Thymus (tissue), 11 donors: Measurements from ENCODE around the gene ADCK1. TPM values are rescaled to one million over a fixed set of nuclear protein-coding genes. Genes with fewer than 3 reads are reported as not detected.
"Not testable (repeated sequence)": the region's sequence is repeated elsewhere in the genome, so short reads cannot be mapped to it uniquely, and the experiment has no call there.

ENCODE experiments used
- DNase-seq, 9 donors: peaks; one replicate each; pipeline ENCODE4 v3.0.0-alpha.2; 2013; ENCODE audit warnings: low spot score in 9 of 9, low read depth in 6 of 9, missing footprints in 1 of 9
- H3K27ac ChIP-seq, 2 donors: one replicate each; pipeline ENCODE4 v1.5.1; 2013; ENCODE audit warnings: control low read depth in 1 of 2, low read depth in 1 of 2, low read length in 1 of 2, mild to moderate bottlenecking in 1 of 2, moderate library complexity in 1 of 2
- H3K27me3 ChIP-seq, 2 donors: one replicate each; pipeline ENCODE4 v1.5.1; 2013; ENCODE audit warnings: low read length in 1 of 2; ENCODE audit not compliant: control insufficient read depth in 2 of 2, insufficient read depth in 1 of 2
- H3K36me3 ChIP-seq, 2 donors: one replicate each; pipeline ENCODE4 v1.5.1; 2013; ENCODE audit warnings: low read length in 1 of 2, mild to moderate bottlenecking in 1 of 2, moderate library complexity in 1 of 2; ENCODE audit not compliant: control insufficient read depth in 2 of 2, insufficient read depth in 2 of 2
- H3K4me1 ChIP-seq, 2 donors: one replicate each; pipeline ENCODE4 v1.5.1; 2013; ENCODE audit warnings: low read length in 2 of 2; ENCODE audit not compliant: control insufficient read depth in 2 of 2, insufficient read depth in 2 of 2
- H3K4me3 ChIP-seq, 2 donors: one replicate each; pipeline ENCODE4 v1.5.1; 2013; ENCODE audit warnings: low read length in 2 of 2, control low read depth in 1 of 2, mild to moderate bottlenecking in 1 of 2
- H3K9me3 ChIP-seq, 2 donors: one replicate each; pipeline ENCODE4 v1.5.1; 2013; ENCODE audit warnings: low read length in 1 of 2, mild to moderate bottlenecking in 1 of 2; ENCODE audit not compliant: control insufficient read depth in 2 of 2, insufficient read depth in 1 of 2
- WGBS: extraction: QIAGEN DNeasy Blood & Tissue Kit; methylation state at CpG from one replicate; pipeline ENCODE4 v1.1.7; 2013; 5-methylcytosine and 5-hydroxymethylcytosine counted together
- polyA plus RNA-seq: library from polyadenylated mRNA; stranded (reverse); fragments of 200-250 nt; gene quantifications from one replicate; pipeline ENCODE4 v1.2.3, GENCODE V29; 2013
- total RNA-seq: library from RNA; stranded (reverse); fragments of 120-200 nt; gene quantifications from one replicate; pipeline ENCODE4 v1.2.4, GENCODE V29; 2013
- donor health status: healthy.

ADCK1 gene
- total and polyA plus RNA-seq, 2 donors, result 2.8 to 8.7 TPM

GRCh38 chr14:77882098-77882497 is 82.2 kb downstream of the ADCK1 start:
- no peaks in the 10 kb centered on the region for H3K9me3 ChIP-seq
- H3K4me1 ChIP-seq, result peaks cover 0 to 5% of the 10 kb centered on the region in 2 donors
- peak in 3 of 9 donors; percentile 5 to 43 (median 11) for DNase-seq
- H3K36me3 ChIP-seq, result no peaks in the 10 kb centered on the region
- no peaks in the 10 kb centered on the region for H3K27me3 ChIP-seq
- no peak overlapping the region for H3K27ac ChIP-seq
- no peak overlapping the region for H3K4me3 ChIP-seq
- 74% methylated on average over 5 of the region's 5 CpGs for WGBS

GRCh38 chr14:77882636-77883035 is 82.7 kb downstream of the ADCK1 start:
- WGBS, result 80% methylated on average over 4 of the region's 4 CpGs
- no peak overlapping the region for H3K27ac ChIP-seq
- H3K9me3 ChIP-seq, result no peaks in the 10 kb centered on the region
- peaks cover 0 to 5% of the 10 kb centered on the region in 2 donors for H3K4me1 ChIP-seq
- no peak overlapping the region for H3K4me3 ChIP-seq
- no peaks in the 10 kb centered on the region for H3K27me3 ChIP-seq
- DNase-seq, result no peak
- no peaks in the 10 kb centered on the region for H3K36me3 ChIP-seq

- WGBS, result 94% methylated on average over 7 of the region's 7 CpGs
- Histone ChIP-seq H3K36me3 (no peaks in the 10 kb centered on the region), H3K4me3 (no peak overlapping the region), H3K4me1 (peaks cover 0 to 5% of the 10 kb centered on the region in 2 donors), H3K9me3 (no peaks in the 10 kb centered on the region), H3K27ac (no peak overlapping the region), H3K27me3 (no peaks in the 10 kb centered on the region)
- no peak for DNase-seq
Measured at GRCh38 chr14:77883131-77883846, 83.4 kb downstream of the ADCK1 start.

GRCh38 chr14:77883847-77884238 is 83.9 kb downstream of the ADCK1 start:
- no peak overlapping the region for H3K4me3 ChIP-seq
- H3K27me3 ChIP-seq, result no peaks in the 10 kb centered on the region
- no peak for DNase-seq
- peaks cover 0 to 5% of the 10 kb centered on the region in 2 donors for H3K4me1 ChIP-seq
- 81% methylated on average over 2 of the region's 2 CpGs for WGBS
- no peaks in the 10 kb centered on the region for H3K9me3 ChIP-seq
- H3K27ac ChIP-seq, result no peak overlapping the region
- no peaks in the 10 kb centered on the region for H3K36me3 ChIP-seq

DNA sequence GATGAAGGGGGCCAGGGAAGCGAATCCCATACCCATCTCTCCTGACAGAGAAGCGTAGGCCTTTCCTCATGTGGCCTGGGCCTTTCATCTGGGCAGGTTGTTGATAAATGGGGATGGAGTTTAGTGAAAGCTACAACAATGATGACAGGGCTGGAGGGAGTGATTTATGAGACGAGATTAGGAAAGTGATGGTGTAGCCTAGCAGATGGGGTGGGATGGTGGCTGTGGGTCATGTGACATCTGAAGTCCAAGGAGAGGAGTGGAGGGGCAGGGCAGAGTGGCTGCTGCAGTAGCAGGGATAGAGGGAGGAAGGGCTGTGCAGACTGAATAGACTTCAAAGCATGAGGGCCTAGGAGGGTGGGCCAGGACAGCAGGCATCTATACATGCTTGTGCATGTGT is 85.5 kb downstream of the ADCK1 start:
- peaks cover 0 to 5% of the 10 kb centered on the region in 2 donors for H3K4me1 ChIP-seq
- H3K36me3 ChIP-seq, result peaks cover 0 to 4% of the 10 kb centered on the region in 2 donors
- WGBS, result 97% methylated on average over 3 of the region's 3 CpGs
- H3K27me3 ChIP-seq, result no peaks in the 10 kb centered on the region
- DNase-seq, result no peak
- no peaks in the 10 kb centered on the region for H3K9me3 ChIP-seq
- no peak overlapping the region for H3K27ac ChIP-seq
- no peak overlapping the region for H3K4me3 ChIP-seq

DNA sequence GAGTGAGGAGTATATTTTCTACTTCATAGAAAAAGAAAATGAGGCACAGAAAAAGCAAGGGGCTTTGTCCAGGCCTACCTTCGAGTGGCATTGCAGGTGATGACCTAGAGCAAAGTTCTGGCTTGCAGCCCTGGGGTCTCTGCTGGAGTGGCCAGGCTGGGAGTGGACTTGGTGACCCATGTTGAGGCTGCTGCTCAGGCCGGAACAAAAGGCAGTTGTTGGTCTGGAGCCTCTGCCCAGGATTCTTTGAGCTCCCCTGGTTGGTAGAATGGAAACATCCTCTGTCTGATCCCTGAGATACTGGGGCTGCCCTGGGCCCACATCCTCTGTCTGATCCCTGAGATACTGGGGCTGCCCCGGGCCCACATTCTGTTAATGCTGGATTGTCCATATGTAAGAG is 86.1 kb downstream of the ADCK1 start:
- no peak for DNase-seq
- Histone ChIP-seq H3K27me3 (no peaks in the 10 kb centered on the region), H3K4me3 (no peak overlapping the region), H3K27ac (no peak overlapping the region), H3K36me3 (peaks cover 0 to 4% of the 10 kb centered on the region in 2 donors), H3K9me3 (no peaks in the 10 kb centered on the region), H3K4me1 (peaks cover 0 to 5% of the 10 kb centered on the region in 2 donors)
- WGBS, result 97% methylated on average over 3 of the region's 3 CpGs

DNA sequence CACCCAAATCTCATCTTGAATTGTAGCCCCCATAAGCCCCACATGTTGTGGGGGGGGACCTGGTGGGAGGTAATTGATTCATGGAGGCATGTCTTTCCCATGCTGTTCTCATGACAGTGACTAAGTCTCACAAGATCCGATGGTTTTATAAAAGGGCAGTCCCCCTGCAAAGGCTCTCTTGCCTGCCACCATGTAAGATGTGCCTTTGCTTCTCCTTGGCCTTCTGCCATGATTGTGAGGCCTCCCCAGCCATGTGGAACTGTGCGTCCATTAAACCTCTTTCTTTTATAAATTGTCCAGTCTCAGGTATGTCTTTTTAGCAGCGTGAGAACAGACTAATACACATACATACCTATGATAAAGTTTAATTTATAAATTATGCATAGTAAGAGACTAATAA is 89.0 kb downstream of the ADCK1 start:
- H3K4me3 ChIP-seq, H3K36me3 ChIP-seq, H3K27ac ChIP-seq, H3K9me3 ChIP-seq, H3K4me1 ChIP-seq, DNase-seq, H3K27me3 ChIP-seq: not testable (repeated sequence)
- 97% methylated on average over 3 of the region's 3 CpGs for WGBS

- Histone ChIP-seq H3K27ac (no peak overlapping the region), H3K27me3 (no peaks in the 10 kb centered on the region), H3K4me3 (no peak overlapping the region), H3K4me1 (no peaks in the 10 kb centered on the region), H3K36me3 (peaks cover 0 to 4% of the 10 kb centered on the region in 2 donors), H3K9me3 (no peaks in the 10 kb centered on the region)
- DNase-seq, result no peak
- 99% methylated on average over 3 of the region's 3 CpGs for WGBS
Measured at GRCh38 chr14:77889971-77890442, 90.1 kb downstream of the ADCK1 start.

DNA sequence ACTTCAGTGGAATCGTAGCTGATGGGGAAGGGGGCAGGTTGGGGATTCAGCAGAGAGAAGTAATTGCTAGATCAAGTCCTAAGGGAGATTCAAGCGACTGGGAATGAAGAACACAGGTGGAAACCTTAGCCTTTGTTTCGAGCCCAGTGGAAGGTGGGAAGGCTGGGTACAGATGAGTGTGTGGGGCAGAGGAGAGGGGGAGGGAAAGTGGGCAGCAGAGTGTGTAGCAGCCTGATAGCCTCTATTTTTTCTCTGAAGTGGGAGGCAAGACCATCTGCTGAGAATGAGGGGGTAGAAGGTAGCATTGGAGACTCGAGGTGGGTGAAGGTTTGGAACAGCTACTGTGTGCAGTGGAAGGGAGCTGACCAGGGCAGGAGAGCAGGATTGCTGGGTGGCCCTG is 91.0 kb downstream of the ADCK1 start:
- H3K36me3 ChIP-seq, result peaks cover 0 to 4% of the 10 kb centered on the region in 2 donors
- H3K9me3 ChIP-seq, result no peaks in the 10 kb centered on the region
- no peak overlapping the region for H3K4me3 ChIP-seq
- DNase-seq, result no peak
- no peak overlapping the region for H3K27ac ChIP-seq
- no peaks in the 10 kb centered on the region for H3K4me1 ChIP-seq
- 92% methylated on average over 4 of the region's 4 CpGs for WGBS
- H3K27me3 ChIP-seq, result no peaks in the 10 kb centered on the region
